Activated T-cell treated with anti-CD3 and anti-CD28 coated beads, Interleukin-2, amount 50 U/mL, for 48 hours (primary cell): ENCODE data around the gene CRIP2.

Experiments
- DNase-seq, 2 experiments: peaks; one replicate each; pipeline ENCODE4 v3.0.0-alpha.2; 2020

Gene CRIP2

DNA sequence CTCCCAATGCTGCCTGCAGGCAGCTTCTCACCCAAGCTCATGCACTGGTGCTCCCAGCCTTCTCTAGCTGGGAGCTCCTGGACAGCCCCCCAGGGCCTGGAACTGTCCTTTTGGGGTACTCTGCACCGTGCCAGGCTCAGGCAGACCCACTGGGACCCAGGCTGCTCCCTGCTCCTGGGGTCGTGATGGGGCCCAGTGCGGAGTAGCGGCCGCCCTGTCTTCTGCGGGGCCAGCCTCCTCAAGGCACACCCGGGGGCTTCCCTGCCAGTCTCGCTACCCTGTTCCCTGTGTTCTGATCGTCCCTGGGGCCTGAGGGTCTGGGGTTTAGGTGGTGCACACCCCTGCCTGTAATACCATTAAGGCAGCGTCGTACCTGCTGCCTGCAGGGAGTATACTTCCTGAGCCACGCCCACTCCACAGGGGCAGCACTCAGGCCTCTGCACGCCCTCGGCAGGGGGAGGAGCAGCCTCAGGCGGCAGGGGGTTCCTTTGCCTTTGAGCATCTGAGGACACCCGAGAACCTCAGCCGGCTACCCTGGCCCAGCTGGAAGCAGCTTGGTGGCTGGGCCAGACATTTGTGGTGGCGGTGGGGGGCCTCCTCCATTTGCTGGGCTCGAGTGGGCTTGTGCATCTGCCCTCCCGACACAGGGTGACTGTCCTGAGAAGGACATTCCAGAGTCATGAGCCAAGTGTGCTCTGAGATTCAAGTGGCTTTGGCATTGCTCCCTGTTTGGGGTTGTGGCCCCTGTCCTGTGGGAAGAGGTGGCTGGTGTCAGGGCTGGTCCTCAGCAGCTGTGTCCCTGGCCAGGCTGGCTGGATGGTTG is 9.2 kb upstream of the CRIP2 start:
- DNase-seq, result no peak

DNA sequence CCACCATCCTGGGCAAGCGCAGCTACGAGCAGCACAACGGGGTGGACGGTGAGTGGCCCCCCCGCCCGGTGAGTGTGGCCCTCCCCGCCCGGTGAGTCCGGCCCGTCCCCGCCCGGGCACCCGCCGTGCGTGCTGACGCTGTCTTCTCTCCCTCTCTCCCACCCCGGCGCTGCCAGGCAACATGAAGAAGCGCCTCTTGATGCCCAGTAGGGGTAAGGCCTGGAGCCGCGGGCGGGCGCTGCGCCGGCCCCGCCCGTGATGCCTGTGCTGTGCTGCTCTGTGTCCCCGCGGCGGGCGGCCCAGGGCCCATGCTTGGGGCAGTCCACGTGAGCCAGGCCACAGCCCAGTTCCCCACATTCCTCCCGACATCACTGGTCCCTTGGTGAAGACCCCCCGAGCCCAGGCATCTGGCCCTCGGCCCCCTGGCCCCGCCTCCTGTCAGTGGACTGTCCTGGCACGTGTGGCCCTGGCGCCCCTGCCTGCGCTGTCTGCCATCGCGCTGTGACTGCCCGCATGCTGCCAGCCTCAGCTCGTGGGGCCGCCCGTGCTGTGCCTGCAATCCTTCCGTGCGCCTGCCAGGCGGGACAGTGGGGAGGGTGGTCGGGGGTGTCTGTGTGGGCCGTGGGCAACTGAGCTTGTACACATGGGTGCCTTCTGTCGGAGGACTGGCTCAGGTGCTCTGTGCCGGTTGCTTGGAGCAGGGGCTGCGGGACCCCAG is 7.9 kb upstream of the CRIP2 start:
- no peak for DNase-seq

DNA sequence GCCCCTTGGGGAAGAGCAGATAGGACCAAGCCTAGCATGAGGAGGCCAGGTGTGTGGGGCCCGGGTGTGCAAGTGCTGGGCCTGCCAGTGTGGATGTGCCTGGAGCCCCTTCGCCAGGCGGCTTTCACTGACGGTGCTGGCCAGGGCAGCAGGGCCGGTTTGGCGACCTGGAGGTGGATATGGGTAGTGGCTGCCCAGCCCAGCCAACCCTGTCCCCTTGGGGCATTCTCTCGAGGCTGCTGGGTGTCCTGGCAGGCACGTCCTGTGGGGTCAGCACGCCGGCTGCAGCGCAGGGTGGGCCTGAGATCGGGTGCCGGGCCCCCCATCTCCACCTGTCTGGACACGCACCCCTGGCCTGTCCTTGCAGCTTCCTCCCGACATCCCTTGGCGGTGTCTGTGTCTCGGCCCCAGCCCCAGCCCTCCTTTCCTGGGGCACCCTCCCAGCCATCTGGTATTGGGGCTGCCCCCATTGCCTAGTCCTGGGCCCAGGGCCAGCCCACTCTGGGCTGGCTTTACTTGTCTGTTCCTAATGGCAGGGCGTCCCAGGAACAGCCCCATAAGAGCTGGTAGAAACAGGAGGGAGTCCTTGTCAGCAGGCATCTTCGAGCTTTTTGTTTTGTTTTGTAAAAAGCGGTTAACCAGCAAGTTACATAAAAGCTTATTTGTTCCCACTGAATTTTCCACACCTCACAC is 7.2 kb upstream of the CRIP2 start:
- DNase-seq, result no peak

DNA sequence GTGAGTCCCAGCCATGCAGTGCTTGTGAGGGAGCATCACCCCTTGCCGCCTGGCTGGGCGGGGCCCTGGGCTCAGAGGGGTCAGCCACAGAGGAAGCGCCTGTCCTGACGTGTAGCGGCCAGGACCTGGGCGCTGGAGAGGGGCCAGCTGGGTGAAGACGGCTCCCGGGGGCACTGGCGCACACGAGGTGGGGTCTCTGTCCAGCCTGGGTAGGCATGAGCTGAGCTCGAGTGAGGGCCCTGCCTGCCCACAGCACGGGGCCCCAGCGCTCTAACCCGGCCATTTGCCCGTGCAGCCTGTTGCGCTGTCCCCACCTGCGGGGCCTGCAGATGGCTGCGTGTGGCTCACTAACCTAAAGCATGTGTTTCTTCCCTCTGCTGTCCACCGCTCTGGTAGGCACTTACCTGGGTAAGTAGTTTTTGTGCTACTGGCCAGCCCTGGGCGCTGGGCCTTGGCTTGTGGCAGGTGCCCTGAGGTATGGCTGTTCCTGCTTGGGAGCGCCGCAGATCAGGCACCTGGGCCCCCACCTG is 6.6 kb upstream of the CRIP2 start:
- no peak for DNase-seq

DNA sequence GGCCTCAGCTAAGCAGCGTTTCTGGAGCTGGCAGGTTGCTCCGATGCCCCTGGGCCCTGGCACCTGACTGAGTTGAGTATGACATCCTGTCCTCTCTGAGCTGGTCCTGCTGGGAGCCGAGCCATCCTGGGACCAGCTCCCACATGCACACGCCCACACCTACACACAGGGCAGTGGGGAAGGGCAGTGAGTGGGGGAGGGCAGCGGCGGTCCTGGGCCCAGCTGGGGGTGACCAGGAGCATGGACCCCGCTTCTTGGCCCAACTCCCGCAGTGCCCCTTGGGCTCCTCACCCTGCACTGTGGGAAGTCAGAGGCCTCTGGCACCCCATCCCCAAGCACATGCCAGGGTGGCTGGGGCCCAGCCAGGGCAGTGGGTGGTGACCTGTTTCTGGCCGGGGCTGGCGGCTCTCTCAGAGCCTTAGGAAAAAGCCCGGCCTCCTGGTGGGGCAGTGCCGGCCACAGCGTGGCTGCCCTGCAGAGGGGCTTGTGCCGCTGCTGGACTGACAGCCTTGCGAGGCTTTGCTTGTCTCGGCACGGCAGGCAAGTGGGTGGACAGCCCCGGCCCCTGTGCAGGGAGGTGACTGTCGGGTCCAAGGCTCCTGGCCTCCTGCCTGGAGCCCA is 5.9 kb upstream of the CRIP2 start:
- no peak for DNase-seq

DNA sequence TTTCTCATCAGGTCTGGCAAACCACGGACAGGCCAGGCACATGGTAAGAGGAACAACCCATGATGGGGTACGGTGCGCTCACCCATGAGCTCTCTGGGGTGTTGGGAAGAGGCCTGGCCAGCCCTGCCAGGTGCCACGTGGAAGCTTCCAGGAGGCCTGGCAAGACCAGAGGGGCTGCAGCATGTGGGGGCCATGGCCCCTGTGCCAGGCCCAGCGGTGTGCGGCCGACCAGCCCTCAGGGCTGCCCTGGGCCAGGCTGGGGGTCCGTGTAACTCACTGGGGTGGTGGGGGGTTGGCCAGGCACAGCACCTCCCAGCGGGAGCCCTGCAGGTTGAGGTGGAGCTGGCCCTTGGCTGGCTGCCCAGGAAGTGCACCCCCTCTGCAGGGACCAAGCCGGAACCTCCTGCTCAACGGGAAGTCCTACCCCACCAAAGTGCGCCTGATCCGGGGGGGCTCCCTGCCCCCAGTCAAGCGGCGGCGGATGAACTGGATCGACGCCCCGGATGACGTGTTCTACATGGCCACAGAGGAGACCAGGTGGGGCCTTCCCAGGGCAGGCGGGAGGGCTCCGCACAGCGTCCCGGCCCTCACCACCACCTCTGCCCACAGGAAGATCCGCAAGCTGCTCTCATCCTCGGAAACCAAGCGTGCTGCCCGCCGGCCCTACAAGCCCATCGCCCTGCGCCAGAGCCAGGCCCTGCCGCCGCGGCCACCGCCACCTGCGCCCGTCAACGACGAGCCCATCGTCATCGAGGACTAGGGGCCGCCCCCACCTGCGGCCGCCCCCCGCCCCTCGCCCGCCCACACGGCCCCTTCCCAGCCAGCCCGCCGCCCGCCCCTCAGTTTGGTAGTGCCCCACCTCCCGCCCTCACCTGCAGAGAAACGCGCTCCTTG is 4.9 kb upstream of the CRIP2 start:
- DNase-seq, result no peak

DNA sequence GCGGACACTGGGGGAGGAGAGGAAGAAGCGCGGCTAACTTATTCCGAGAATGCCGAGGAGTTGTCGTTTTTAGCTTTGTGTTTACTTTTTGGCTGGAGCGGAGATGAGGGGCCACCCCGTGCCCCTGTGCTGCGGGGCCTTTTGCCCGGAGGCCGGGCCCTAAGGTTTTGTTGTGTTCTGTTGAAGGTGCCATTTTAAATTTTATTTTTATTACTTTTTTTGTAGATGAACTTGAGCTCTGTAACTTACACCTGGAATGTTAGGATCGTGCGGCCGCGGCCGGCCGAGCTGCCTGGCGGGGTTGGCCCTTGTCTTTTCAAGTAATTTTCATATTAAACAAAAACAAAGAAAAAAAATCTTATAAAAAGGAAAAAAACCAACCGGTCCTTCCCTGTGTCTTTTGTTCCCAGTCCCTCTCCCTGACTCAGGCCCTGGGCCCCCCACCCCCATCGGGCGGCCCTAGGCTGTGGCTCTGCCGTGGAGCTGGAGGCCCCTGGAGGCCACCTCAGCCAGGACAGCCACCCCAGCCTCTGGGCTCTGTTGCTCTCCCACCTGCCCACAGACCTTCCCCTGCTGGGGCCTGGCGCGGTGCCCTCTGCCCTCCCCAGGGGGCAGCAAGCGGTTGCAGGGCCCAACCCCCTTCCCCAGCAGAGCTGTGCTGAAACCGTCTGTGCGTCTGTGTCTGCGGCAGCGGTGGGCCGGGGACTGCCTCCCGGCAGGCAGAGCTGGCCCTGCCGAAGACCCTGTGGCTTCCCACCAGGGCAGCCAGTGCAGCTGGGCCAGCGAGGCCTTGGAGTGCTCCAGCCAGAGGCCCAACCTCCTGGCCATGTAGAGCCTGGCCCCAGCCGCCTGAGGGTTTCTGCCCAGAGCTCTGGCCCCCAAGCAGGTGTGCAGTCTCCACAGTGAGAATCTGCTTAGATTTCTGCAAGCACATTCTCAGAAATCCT is 4.0 kb upstream of the CRIP2 start:
- no peak for DNase-seq

DNA sequence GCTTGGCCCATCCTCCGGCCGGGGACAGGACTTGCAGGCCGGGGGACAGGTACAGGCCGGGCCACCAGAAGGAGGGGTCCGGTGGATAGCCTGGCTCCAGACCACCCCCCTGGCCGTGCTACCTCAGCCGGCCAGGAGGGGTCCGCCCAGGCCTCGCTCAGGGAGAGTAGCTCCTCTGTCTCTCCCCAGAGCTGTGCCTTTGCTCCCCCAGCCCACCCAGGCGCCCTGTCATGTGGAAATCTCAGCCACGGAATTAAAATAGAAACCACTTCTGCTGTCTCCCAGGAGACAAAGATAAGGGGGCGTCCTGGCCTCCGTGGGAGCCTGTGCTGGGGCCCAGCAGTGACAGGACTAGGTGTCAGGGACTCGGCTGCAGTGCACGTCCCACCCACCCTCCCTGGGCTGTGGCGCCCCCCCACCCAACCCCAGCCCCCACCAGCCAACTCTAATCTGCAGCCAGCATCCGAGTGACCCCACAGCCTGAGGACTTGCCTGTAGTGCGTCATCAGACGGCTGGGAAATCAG is 3.3 kb upstream of the CRIP2 start:
- no peak for DNase-seq

DNA sequence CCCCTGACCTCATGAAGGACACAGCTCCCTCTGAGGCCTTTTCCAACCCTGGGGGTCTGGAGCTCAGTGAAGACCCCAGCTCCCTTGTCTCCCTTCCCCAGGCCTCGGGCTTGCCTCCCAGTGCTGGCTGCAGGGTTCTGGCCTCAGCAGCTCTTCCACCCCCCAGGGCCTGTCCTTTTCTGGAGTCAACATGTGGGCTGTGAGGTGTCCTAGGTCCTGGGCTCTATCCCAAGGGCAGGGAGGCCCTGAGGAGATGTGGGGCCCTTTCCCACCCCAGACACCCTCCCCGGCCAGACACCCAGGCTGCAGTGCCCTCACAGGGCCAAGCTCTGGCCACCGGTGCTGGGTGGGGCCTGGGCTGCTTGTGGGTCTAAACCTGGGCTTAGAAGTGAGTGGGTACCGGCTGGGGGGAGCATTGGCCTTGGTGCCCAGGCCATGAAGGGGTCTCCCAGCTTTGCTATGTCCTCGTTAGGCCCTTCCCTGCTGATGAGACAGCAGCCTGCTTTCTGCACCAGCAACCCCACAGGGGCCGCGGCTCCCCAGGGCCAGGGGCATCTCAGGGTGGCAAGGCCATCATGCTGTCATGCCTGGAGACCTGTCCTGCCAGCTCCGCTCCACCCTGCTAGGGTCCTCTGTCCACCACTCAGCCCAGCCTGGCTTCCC is 2.7 kb upstream of the CRIP2 start:
- DNase-seq, result no peak

DNA sequence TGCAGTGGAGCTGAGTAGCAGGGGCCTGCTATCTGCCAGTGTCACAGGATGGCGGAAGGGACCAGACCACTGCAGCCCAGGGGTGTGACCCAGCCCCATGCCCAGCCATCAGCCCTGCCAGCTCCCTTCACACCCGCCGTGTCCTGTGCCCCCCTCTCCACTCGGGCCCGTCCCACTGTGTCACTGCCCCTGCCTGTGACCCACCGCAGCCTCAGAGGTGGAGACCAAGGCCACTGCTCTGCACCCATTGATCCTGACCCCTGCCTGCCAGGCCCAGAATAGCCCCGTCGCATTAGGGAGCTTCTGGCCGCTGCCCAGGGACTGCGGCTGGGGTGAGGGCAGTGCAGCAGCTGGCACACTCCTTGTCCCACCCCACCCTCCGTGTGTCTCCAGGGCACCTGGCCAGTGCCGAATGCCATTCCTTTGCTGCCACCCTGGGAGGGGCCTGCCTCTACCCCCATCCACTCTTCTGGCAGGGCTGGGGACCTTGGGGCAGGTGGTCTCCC is 2.1 kb upstream of the CRIP2 start:
- DNase-seq, result no peak

DNA sequence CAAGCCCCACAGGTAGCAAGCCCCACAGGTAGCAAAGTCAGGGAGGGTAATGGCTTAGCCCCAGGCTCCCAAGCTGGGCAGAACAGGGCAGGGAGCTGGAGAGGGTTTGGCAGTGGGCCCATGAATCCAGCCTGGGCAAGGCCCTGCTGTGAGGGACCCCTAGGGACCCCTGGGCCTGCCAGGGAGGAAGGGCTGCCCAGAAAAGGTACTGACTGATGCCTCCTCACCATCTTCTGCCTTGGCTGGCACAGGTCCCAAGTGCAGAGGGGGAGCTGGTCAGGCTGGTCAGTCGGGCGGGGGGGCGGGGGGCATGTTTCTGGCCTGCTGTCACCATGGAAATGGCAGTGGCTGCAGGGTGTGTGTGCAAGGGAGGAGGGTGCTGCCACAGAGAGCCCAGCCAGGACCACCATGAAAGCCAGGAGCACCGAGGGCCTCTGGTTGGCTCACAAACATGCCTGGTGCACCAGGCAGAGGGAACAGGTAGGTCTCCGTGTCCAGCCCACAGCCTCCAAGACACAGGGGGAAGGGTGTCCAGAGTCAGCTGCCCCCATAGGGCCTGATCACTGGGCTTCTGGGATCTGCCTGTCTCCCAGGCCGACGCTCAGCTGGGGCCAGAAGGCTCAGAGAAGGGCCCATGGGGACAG is 1.5 kb upstream of the CRIP2 start:
- DNase-seq, result no peak

DNA sequence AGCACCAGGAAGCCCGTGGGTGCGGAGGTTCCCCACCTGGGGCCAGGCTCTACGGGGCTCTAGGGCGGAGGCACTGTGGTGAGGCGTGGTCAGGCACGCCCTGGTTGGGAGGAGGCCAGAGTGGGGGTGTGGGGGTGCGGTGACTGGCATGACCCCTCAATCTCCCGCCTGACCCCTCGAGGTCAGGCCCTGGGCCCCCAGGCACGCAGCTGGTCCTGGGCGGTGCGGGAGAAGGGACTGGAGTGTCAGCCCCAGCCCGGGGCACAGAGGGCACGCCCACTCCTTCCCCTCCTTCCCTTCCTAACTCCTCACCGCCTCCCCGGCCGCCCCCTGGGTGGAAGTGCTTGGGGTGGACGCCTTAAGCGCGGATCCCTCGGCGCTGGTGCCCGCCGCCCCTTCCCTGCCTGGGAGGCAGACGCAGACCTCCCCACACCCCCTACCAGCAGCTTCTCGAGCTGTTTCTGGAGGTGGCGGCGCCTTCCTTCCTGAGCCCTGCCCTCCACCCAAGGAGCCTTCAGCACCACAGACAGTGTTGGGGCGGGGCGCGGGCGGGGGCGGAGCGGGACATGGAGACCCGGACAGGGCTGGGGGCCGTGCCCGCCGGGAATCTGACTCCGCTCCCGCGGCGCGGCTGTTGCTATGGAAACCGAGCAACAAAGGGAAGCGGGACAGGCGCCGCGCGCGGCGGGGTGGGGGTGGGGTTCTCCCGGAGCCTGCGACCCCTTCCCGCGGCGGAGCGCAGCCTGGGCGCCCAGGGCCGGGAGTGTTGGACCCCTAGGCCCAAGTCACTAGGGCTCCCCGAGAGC is 741 bp upstream of the CRIP2 start:
- DNase-seq, result peak; percentile 73 to 76

DNA sequence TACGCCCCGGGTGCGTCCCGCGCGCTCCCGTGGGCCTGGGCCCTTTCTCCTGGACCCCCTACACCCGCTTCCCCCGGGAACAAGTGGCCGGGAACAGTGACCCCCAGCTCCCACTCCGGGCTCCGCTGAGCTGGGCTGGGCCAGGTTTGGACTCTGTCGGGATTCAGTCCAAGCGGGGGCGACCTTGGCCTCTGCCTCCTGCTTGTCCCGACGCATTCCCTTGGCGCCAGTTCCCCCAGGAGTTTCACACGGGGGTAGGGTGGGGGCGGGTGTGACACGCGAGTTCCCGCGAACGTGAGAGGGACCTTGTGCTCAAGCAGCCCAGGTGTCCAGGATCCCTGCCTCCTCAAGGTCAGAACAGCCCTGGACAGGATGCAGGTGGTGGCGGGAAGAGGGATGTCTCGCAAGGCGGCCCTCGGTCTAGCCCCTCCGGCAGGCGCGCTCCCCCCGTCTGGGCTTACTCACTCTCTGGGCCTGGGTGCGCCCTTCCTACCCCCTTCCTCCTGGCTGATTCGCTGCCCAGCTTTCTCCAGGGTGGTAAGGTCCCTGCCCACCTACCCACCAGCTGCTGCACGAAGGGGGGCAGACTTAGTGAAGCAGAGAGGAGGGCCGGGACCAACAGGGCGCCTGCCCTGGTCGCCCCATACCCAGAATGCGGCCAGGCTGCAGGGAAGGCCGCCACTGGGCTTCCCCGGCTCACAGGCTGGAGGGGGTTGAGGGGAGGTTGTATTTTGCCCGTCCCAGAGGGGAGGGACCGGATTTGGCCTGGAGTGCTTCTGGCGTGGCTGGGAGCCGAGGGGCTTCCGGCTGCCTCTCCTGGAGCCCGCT is 862 bp downstream of the CRIP2 start:
- no peak for DNase-seq

DNA sequence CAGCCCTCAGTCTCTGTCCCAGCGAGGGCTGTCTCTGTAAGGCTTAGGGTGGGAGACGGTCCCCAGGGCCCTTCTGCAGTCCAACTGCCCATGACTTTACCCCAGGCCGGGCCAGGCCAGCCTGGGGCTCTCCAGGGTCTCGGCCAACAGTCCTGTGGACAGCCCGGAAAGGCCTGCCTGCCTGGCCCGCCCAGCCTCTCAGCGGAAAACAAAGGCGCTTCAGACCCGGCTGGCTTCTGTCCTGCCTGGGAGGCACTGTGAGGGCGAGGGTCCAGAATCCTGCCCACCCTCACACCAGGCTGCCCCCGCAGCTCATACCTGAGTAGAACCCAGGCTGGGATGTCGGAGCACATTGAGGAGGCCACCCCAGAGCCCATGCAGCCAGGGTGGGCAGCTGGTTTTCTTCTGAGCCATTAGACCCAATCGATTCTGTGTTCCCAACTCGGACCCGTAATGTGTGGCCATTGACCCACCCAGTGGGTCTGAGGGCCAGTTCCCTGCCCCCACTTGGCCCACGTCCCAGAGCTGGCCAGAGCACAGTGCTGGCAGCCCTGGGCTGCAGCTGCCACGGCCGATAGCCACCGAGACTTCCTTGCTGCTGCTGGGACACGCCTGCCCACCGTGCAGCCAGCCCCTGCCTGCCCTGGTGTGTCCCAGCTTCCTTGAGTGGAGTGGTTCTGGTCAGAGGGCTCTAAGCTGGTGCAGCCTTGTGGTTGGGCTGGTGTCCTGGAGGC is 1.6 kb downstream of the CRIP2 start:
- DNase-seq, result no peak

DNA sequence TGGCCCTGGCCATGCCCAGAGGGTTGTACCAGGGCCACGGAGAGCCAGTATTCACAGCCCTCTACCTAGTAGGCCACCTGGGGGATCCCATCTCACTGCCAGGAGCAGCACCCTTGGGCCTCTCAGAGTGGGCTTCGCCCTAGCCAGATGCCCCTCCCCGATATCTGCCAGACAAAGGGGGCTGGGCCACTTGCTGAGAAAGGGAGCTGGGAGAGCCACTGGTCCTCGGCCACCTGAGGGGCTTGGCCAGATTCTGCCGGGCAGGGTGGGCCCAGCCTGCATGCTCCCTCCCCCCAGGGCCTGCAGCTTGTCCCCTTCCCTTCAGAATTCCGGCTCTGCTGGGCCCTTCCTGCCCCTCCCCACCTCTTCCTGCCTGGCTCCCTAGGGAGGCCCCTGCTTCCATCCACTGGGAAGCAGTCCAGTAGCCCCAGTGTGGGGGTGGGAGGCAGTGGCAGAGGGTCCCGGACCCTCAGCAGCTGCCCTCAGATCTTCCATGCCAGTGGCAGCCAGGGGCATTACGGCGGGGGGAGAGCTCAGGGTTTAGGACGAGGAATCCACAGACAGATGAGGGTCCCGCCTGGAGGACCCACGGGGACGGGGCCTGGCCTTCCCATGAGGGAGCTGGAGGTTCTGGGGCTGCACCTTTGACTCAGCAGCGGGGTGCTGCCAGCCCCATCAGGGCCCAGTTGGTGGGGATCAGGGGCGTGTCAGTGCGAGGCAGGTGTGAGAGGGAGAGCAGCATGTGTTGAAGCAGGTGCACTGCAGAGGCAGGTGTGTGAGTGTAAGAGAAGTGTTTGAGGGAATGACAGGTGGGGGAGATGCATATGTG is 2.4 kb downstream of the CRIP2 start:
- no peak for DNase-seq
